Right atrium auricular region (tissue), 2 donors: ENCODE measurements around the gene INPP5A. TPM values are rescaled to one million over a fixed set of nuclear protein-coding genes. Genes with fewer than 3 reads are reported as not detected.

Experiments
- DNase-seq: peaks from one replicate; pipeline ENCODE4 v3.0.0-alpha.2; 2019; ENCODE audit warnings: low spot score
- H3K27ac ChIP-seq, 2 donors: fragments of 200-600 bp; sonication (generic); 1 replicate in 1 of 2; 2 replicates in 1 of 2; pipeline ENCODE4 v1.5.1; 2016 to 2019
- H3K27me3 ChIP-seq, 2 donors: fragments of 200-600 bp; sonication (generic); one replicate each; pipeline versions ENCODE4 v1.5.1 to v1.6.0; 2017 to 2019
- H3K36me3 ChIP-seq: fragments of 200-600 bp; sonication (generic); one replicate; pipeline ENCODE4 v1.5.1; 2016
- H3K4me1 ChIP-seq, 2 donors: fragments of 200-600 bp; sonication (generic); one replicate each; pipeline versions ENCODE4 v1.5.1 to v1.6.0; 2017 to 2019
- H3K4me3 ChIP-seq, 2 donors: fragments of 200-600 bp; sonication (generic); 1 replicate in 1 of 2; 2 replicates in 1 of 2; pipeline ENCODE4 v1.5.1; 2017 to 2019; ENCODE audit warnings: mild to moderate bottlenecking in 1 of 2, moderate library complexity in 1 of 2
- H3K9me3 ChIP-seq, 2 donors: fragments of 200-600 bp; sonication (generic); one replicate each; pipeline ENCODE4 v1.5.1; 2019
- total RNA-seq, 2 donors: library from RNA; depleted of rRNA; stranded (reverse); fragments of >200 nt; gene quantifications; one replicate each; pipeline ENCODE4 v1.1.0, GENCODE V29; 2016
- TF ChIP-seq, protein P1 (sequence below), 2 donors: fragments of 200-600 bp; sonication (generic); IDR thresholded peaks; one replicate each; pipeline ENCODE4 v1.5.1; 2019; ENCODE audit warnings: antibody characterized with exemption in 2 of 2

Gene INPP5A
- total RNA-seq, 2 donors from 2014 or later: 116 to 143 TPM

GRCh38 chr10:132648072-132648850 lies 110.7 kb downstream of the INPP5A start:
- no peak overlapping the region for H3K27ac ChIP-seq
- H3K4me1 ChIP-seq: no peaks in the 10 kb centered on the region
- no peaks in the 10 kb centered on the region for H3K27me3 ChIP-seq
- H3K4me3 ChIP-seq: no peak overlapping the region
- no peak for DNase-seq
- TF ChIP-seq, protein P1, sequence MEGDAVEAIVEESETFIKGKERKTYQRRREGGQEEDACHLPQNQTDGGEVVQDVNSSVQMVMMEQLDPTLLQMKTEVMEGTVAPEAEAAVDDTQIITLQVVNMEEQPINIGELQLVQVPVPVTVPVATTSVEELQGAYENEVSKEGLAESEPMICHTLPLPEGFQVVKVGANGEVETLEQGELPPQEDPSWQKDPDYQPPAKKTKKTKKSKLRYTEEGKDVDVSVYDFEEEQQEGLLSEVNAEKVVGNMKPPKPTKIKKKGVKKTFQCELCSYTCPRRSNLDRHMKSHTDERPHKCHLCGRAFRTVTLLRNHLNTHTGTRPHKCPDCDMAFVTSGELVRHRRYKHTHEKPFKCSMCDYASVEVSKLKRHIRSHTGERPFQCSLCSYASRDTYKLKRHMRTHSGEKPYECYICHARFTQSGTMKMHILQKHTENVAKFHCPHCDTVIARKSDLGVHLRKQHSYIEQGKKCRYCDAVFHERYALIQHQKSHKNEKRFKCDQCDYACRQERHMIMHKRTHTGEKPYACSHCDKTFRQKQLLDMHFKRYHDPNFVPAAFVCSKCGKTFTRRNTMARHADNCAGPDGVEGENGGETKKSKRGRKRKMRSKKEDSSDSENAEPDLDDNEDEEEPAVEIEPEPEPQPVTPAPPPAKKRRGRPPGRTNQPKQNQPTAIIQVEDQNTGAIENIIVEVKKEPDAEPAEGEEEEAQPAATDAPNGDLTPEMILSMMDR (IDR thresholded peaks at IDR 0.05): no peak
- H3K36me3 ChIP-seq: peaks cover 11% of the 10 kb centered on the region
- no peaks in the 10 kb centered on the region for H3K9me3 ChIP-seq

DNA sequence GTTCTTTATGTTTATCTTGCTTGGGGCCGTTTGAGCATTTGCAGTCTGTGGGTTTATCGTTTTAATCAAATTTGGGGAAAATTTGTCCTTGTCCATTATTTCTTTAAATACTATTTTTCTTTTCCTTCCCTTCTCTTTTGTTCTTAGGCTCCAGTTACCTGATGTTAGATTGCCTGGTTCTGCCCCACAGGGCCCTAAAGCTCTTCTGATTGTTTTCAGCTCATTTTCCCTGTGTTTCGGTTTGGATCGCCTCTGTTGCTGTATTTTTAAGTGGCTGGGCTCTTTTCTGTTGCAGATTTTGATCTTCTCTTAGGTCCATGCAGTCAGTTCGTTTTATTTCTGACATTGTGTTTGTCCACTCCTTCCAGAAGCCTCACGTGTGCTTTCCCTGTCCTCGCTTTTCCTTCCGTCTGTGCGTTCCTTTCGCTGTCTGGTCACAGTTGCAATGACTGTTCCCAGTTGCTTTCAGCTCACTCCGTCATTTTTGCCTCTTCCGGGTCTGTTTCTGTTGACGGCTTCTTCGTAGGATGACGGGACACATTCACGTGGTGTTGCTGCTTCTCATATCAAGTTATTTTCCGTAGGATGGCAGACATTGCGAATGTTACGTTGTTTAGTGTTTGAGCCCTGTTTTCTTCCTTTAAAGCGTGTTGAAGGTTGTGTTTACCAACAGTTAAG lies 111.4 kb downstream of the INPP5A start:
- H3K4me3 ChIP-seq: no peak overlapping the region
- H3K36me3 ChIP-seq: peaks cover 11% of the 10 kb centered on the region
- H3K9me3 ChIP-seq: no peaks in the 10 kb centered on the region
- DNase-seq: no peak
- no peaks in the 10 kb centered on the region for H3K27me3 ChIP-seq
- no peaks in the 10 kb centered on the region for H3K4me1 ChIP-seq
- H3K27ac ChIP-seq: no peak overlapping the region
- TF ChIP-seq, protein P1 (IDR thresholded peaks at IDR 0.05): no peak

- Histone ChIP-seq H3K9me3 (no peaks in the 10 kb centered on the region), H3K36me3 (peaks cover 11% of the 10 kb centered on the region), H3K4me3 (no peak overlapping the region), H3K4me1 (peaks cover 0 to 4% of the 10 kb centered on the region in 2 donors), H3K27ac (no peak overlapping the region), H3K27me3 (no peaks in the 10 kb centered on the region)
- DNase-seq: no peak
- TF ChIP-seq, protein P1 (IDR thresholded peaks at IDR 0.05): no peak
Measured at GRCh38 chr10:132649651-132650360, 112.2 kb downstream of the INPP5A start.

GRCh38 chr10:132650611-132651250 lies 113.1 kb downstream of the INPP5A start:
- Histone ChIP-seq H3K9me3 (no peaks in the 10 kb centered on the region), H3K27me3 (no peaks in the 10 kb centered on the region), H3K36me3 (peaks cover 11% of the 10 kb centered on the region), H3K4me1 (peaks cover 0 to 5% of the 10 kb centered on the region in 2 donors), H3K27ac (no peak overlapping the region), H3K4me3 (no peak overlapping the region)
- TF ChIP-seq, protein P1 (IDR thresholded peaks at IDR 0.05): no peak
- no peak for DNase-seq

DNA sequence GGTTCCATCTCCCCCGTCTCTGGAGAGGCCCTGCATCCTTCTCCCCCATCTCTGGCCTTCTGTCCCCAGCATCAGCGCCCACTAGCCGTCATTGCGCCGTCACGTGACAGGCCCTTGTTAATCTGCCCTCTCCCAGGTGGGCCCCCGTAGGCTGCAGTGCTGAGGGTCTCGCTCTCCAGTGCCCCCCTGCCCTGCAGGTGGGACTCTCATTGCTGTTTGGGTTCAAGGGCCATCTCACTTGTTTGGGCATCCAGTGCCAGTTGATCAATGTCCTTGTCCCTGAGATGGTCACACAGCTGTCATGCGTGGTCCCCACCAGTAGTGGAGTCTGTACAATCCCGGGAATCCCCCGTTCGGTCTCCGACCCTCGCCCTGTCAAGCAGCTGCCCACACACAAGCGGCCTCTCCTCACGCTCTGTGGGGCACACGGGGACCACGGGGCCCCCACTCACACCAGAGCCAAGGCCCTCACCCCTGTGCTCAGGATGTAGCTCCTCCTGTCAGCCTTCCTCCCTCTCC lies 114.0 kb downstream of the INPP5A start:
- H3K9me3 ChIP-seq: no peaks in the 10 kb centered on the region
- H3K27ac ChIP-seq: no peak overlapping the region
- H3K36me3 ChIP-seq: peaks cover 11% of the 10 kb centered on the region
- TF ChIP-seq, protein P1 (IDR thresholded peaks at IDR 0.05): no peak
- H3K4me1 ChIP-seq: peaks cover 0 to 5% of the 10 kb centered on the region in 2 donors
- no peaks in the 10 kb centered on the region for H3K27me3 ChIP-seq
- no peak overlapping the region for H3K4me3 ChIP-seq
- DNase-seq: no peak
